ENCODE measurements around the gene TFPT. TPM values are rescaled to one million over a fixed set of nuclear protein-coding genes. Genes with fewer than 3 reads are reported as not detected.

TFPT gene
- total and polyA plus RNA-seq, 2 donors (not counting 3 experiments of a cell fraction or from before 2014, with no cell fraction given): 28.3 to 32.1 TPM

DNA sequence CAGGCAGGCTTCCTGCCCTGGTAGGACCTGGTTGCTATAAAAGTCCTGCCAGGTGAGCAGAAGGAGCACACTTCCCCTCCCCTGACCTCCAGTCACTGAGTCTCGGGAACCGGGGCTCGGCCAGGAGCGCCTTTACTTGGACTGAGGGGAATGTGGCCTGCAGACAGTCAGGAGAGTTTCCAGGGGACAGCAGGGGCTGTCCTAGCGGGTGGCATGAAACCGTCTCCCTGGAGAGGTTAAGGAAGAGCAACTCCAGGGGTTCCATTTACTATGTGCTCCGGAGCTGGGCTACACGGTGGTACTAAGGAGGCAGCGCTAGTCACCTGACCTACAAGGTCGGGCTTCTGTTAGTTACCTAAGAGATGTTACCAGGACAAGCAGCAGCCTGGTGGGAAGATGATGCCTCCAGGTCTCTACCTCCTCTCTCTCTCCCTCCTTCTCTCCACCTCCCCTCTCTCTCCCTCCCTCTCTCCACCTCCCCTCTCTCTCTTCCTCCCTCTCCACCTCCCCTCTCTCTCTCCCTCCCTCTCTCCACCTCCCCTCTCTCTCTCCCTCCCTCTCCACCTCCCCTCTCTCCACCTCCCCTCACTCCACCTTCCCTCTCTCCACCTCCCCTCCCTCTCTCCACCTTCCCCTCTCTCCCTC, 18.0 kb upstream of the TFPT start:
- H4K20me1 ChIP-seq (replicated peaks; ENCODE audit: control insufficient read depth, extremely low read depth, insufficient read depth, low read length): no peaks in the 10 kb centered on the region
- H3K36me3 ChIP-seq (ENCODE audit: control insufficient read depth in 2 of 2, extremely low read depth in 1 of 2, insufficient read depth in 2 of 2, low read length in 2 of 2): peaks cover 6 to 17% of the 10 kb centered on the region in 2 experiments
- no peak overlapping the region for H3K9ac ChIP-seq (replicated peaks; ENCODE audit: extremely low read depth, insufficient read depth, low read length)
- CTCF ChIA-PET: no interaction called here
- FAIRE-seq (no peak), DNase-seq (ENCODE audit: low read depth, low spot score) (peak; percentile 56)
- H3K4me2 ChIP-seq (ENCODE audit: insufficient read depth, low read length): no peak overlapping the region
- H3K4me3 ChIP-seq (replicated peaks in 1 of 3; ENCODE audit: insufficient read depth in 1 of 3, low read depth in 1 of 3, low read length in 3 of 3): no peak overlapping the region
- H3K4me1 ChIP-seq (ENCODE audit: control insufficient read depth, extremely low read depth, insufficient read depth, low read length): peaks cover 10% of the 10 kb centered on the region
- H2AFZ ChIP-seq (ENCODE audit: low read depth, low read length): no peak overlapping the region
- H3K79me2 ChIP-seq (ENCODE audit: control insufficient read depth, insufficient read depth, low read length): peaks cover 7% of the 10 kb centered on the region
- H3K27me3 ChIP-seq (ENCODE audit: control insufficient read depth in 2 of 2, insufficient read depth in 2 of 2, low read length in 2 of 2): no peaks in the 10 kb centered on the region
- dilution Hi-C loops (cut with MboI; ENCODE audit: extremely low pct_ligation_motif_present, low sequenced_read_pairs): no loop called here
- intact Hi-C loops (cut with micrococcal nuclease): no loop called here
- TF ChIP-seq MAX (IDR thresholded peaks at IDR 0.05; ENCODE audit: insufficient read depth, insufficient read length): no peak
- no peak for TF ChIP-seq MYC (IDR thresholded peaks at IDR 0.05; ENCODE audit: low read depth, low read length)
- TF ChIP-seq POLR2AphosphoS5 (IDR thresholded peaks at IDR 0.05; ENCODE audit: insufficient read depth, low read depth, low read length): no peak
- TF ChIP-seq CTCF (IDR thresholded peaks at IDR 0.05; ENCODE audit: extremely low read depth in 1 of 2, insufficient read depth in 1 of 2, low read depth in 1 of 2, low read length in 2 of 2): no peak
- peak; percentile 14 for TF ChIP-seq POLR2A (IDR thresholded peaks at IDR 0.05; ENCODE audit: low read depth, low read length)
- no peak overlapping the region for H3K27ac ChIP-seq (ENCODE audit: insufficient read depth, low read depth, low read length)
- POLR2A ChIA-PET: no interaction called here
- H3K9me1 ChIP-seq (replicated peaks; ENCODE audit: control insufficient read depth, extremely low read depth, insufficient read depth, low read length): no peaks in the 10 kb centered on the region
- no TSS peak for BruUV-seq (replicated peaks)
- no peaks in the 10 kb centered on the region for H3K9me3 ChIP-seq (replicated peaks; ENCODE audit: control insufficient read depth, insufficient read depth, low read length)

- dilution Hi-C loops (cut with MboI; ENCODE audit: extremely low pct_ligation_motif_present, low sequenced_read_pairs): no loop called here
- FAIRE-seq (no peak), DNase-seq (ENCODE audit: low read depth, low spot score) (no peak)
- no TSS peak for BruUV-seq (replicated peaks)
- Histone ChIP-seq H3K9ac (replicated peaks; ENCODE audit: extremely low read depth, insufficient read depth, low read length) (no peak overlapping the region), H2AFZ (ENCODE audit: low read depth, low read length) (no peak overlapping the region), H3K9me3 (replicated peaks; ENCODE audit: control insufficient read depth, insufficient read depth, low read length) (no peaks in the 10 kb centered on the region), H4K20me1 (replicated peaks; ENCODE audit: control insufficient read depth, extremely low read depth, insufficient read depth, low read length) (no peaks in the 10 kb centered on the region), H3K9me1 (replicated peaks; ENCODE audit: control insufficient read depth, extremely low read depth, insufficient read depth, low read length) (no peaks in the 10 kb centered on the region), H3K79me2 (ENCODE audit: control insufficient read depth, insufficient read depth, low read length) (no peaks in the 10 kb centered on the region), H3K4me3 (replicated peaks in 1 of 3; ENCODE audit: insufficient read depth in 1 of 3, low read depth in 1 of 3, low read length in 3 of 3) (no peak overlapping the region), H3K27ac (ENCODE audit: insufficient read depth, low read depth, low read length) (no peak overlapping the region), H3K27me3 (ENCODE audit: control insufficient read depth in 2 of 2, insufficient read depth in 2 of 2, low read length in 2 of 2) (no peaks in the 10 kb centered on the region), H3K4me1 (ENCODE audit: control insufficient read depth, extremely low read depth, insufficient read depth, low read length) (no peaks in the 10 kb centered on the region), H3K36me3 (ENCODE audit: control insufficient read depth in 2 of 2, extremely low read depth in 1 of 2, insufficient read depth in 2 of 2, low read length in 2 of 2) (peaks cover 9 to 34% of the 10 kb centered on the region in 2 experiments), H3K4me2 (ENCODE audit: insufficient read depth, low read length) (no peak overlapping the region)
- intact Hi-C loops (cut with micrococcal nuclease): no loop called here
- TF ChIP-seq EZH2 (IDR thresholded peaks at IDR 0.05; ENCODE audit: borderline replicate concordance, low read depth, low read length, severe bottlenecking) (no peak), GATA2 (IDR thresholded peaks at IDR 0.05; ENCODE audit: insufficient read depth, insufficient read length, low read depth, low read length) (no peak), POLR2A (IDR thresholded peaks at IDR 0.05; ENCODE audit: low read depth, low read length) (no peak), JUN (IDR thresholded peaks at IDR 0.05; ENCODE audit: borderline replicate concordance, insufficient read depth, insufficient read length, low read depth) (no peak), FOS (IDR thresholded peaks at IDR 0.05; ENCODE audit: borderline replicate concordance, insufficient read depth, low read length) (no peak), CTCF (IDR thresholded peaks at IDR 0.05; ENCODE audit: extremely low read depth in 1 of 2, insufficient read depth in 1 of 2, low read depth in 1 of 2, low read length in 2 of 2) (no peak), MAX (IDR thresholded peaks at IDR 0.05; ENCODE audit: insufficient read depth, insufficient read length) (no peak), MYC (IDR thresholded peaks at IDR 0.05; ENCODE audit: low read depth, low read length) (no peak), POLR2AphosphoS5 (IDR thresholded peaks at IDR 0.05; ENCODE audit: insufficient read depth, low read depth, low read length) (no peak)
- CTCF ChIA-PET: no interaction called here
- POLR2A ChIA-PET: interaction anchor here (0.7 kb wide), 1 partner anchor 180 kb away, joined by 3 read pairs; no protein-coding TSS in a partner anchor
Observed at GRCh38 chr19:54129617-54129996, 14.2 kb upstream of the TFPT start.

Data from endothelial cell of umbilical vein (primary cell).